ENCODE data around the gene GAL.
A peak's percentile ranks its signal among the peaks of the same experiment; 100 is the strongest.

GAL gene

DNA sequence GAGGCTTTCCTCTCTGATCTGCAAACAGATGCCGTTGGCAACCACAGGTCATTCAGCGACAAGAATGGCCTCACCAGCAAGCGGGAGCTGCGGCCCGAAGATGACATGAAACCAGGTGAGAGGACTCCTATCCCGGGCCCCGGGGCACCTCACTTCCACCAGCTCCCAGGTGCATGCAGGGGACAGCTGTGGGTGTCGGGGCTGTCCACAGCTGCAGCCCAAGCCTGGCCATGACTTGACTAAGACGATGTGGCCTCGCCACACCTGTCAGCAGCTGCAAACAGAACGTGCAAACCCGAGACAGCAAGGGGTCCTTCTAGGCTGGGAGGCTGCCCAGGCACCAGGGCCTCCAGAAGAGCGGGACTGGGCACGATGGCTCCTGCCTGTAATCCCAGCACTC lies 3.6 kb downstream of the GAL start:
- Histone ChIP-seq H3K4me1 (ENCODE audit: insufficient read depth, low read length, poor library complexity, severe bottlenecking) (peaks cover 10% of the 10 kb centered on the region), H3K9ac (ENCODE audit: low read depth, low read length, poor library complexity, severe bottlenecking) (no peak overlapping the region), H3K27me3 (ENCODE audit: insufficient read depth, low read length, poor library complexity, severe bottlenecking) (no peaks in the 10 kb centered on the region), H3K36me3 (ENCODE audit: insufficient read depth, low read length) (no peaks in the 10 kb centered on the region), H3F3A (ENCODE audit: low read depth) (no peaks in the 10 kb centered on the region), H3K4me2 (ENCODE audit: low read depth, low read length, poor library complexity, severe bottlenecking) (no peak overlapping the region), H3K4me3 (ENCODE audit: low read length, poor library complexity, severe bottlenecking) (no peak overlapping the region), H3K9me3 (ENCODE audit: insufficient read depth, low read depth, low read length) (no peaks in the 10 kb centered on the region), H3K79me2 (ENCODE audit: insufficient read depth, low read length) (no peaks in the 10 kb centered on the region), H3K9me2 (replicated peaks; ENCODE audit: low read depth, low read length) (no peaks in the 10 kb centered on the region), H4K20me1 (ENCODE audit: insufficient read depth, low read length, poor library complexity, severe bottlenecking) (no peaks in the 10 kb centered on the region), H2AFZ (ENCODE audit: low read length) (no peak overlapping the region)
- TF ChIP-seq EZH2phosphoT487 (IDR thresholded peaks at IDR 0.05; ENCODE audit: borderline replicate concordance): no peak
- TF ChIP-seq, protein P1, sequence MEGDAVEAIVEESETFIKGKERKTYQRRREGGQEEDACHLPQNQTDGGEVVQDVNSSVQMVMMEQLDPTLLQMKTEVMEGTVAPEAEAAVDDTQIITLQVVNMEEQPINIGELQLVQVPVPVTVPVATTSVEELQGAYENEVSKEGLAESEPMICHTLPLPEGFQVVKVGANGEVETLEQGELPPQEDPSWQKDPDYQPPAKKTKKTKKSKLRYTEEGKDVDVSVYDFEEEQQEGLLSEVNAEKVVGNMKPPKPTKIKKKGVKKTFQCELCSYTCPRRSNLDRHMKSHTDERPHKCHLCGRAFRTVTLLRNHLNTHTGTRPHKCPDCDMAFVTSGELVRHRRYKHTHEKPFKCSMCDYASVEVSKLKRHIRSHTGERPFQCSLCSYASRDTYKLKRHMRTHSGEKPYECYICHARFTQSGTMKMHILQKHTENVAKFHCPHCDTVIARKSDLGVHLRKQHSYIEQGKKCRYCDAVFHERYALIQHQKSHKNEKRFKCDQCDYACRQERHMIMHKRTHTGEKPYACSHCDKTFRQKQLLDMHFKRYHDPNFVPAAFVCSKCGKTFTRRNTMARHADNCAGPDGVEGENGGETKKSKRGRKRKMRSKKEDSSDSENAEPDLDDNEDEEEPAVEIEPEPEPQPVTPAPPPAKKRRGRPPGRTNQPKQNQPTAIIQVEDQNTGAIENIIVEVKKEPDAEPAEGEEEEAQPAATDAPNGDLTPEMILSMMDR (conservative IDR thresholded peaks at IDR 0.05; ENCODE audit: low read length): no peak

DNA sequence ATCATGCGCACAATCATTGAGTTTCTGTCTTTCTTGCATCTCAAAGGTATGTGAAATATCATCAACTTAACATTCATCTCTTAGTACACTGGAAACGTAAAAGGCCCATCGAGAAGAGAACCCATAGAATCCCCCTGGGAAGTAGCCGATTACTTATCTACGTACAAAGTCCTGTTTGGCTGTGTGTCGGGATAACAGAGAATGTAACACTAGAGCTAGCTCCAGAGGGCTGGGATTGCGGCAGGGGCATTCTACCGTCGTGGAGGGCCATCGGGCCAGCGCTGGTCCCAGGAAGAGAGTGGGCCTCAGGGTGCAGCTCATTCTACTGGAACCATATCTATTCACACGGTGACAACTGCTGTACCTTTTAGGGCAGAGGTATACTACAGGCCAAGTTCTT lies 4.5 kb downstream of the GAL start:
- Histone ChIP-seq H3K9me3 (ENCODE audit: insufficient read depth, low read depth, low read length) (no peaks in the 10 kb centered on the region), H3K4me3 (ENCODE audit: low read length, poor library complexity, severe bottlenecking) (no peak overlapping the region), H3K27me3 (ENCODE audit: insufficient read depth, low read length, poor library complexity, severe bottlenecking) (no peaks in the 10 kb centered on the region), H3F3A (ENCODE audit: low read depth) (no peaks in the 10 kb centered on the region), H4K20me1 (ENCODE audit: insufficient read depth, low read length, poor library complexity, severe bottlenecking) (no peaks in the 10 kb centered on the region), H2AFZ (ENCODE audit: low read length) (no peak overlapping the region), H3K9me2 (replicated peaks; ENCODE audit: low read depth, low read length) (no peaks in the 10 kb centered on the region), H3K4me2 (ENCODE audit: low read depth, low read length, poor library complexity, severe bottlenecking) (no peak overlapping the region), H3K79me2 (ENCODE audit: insufficient read depth, low read length) (no peaks in the 10 kb centered on the region), H3K4me1 (ENCODE audit: insufficient read depth, low read length, poor library complexity, severe bottlenecking) (peaks cover 10% of the 10 kb centered on the region), H3K36me3 (ENCODE audit: insufficient read depth, low read length) (no peaks in the 10 kb centered on the region), H3K9ac (ENCODE audit: low read depth, low read length, poor library complexity, severe bottlenecking) (no peak overlapping the region)
- TF ChIP-seq EZH2phosphoT487 (IDR thresholded peaks at IDR 0.05; ENCODE audit: borderline replicate concordance): no peak
- TF ChIP-seq, protein P1 (conservative IDR thresholded peaks at IDR 0.05; ENCODE audit: low read length): no peak

DNA sequence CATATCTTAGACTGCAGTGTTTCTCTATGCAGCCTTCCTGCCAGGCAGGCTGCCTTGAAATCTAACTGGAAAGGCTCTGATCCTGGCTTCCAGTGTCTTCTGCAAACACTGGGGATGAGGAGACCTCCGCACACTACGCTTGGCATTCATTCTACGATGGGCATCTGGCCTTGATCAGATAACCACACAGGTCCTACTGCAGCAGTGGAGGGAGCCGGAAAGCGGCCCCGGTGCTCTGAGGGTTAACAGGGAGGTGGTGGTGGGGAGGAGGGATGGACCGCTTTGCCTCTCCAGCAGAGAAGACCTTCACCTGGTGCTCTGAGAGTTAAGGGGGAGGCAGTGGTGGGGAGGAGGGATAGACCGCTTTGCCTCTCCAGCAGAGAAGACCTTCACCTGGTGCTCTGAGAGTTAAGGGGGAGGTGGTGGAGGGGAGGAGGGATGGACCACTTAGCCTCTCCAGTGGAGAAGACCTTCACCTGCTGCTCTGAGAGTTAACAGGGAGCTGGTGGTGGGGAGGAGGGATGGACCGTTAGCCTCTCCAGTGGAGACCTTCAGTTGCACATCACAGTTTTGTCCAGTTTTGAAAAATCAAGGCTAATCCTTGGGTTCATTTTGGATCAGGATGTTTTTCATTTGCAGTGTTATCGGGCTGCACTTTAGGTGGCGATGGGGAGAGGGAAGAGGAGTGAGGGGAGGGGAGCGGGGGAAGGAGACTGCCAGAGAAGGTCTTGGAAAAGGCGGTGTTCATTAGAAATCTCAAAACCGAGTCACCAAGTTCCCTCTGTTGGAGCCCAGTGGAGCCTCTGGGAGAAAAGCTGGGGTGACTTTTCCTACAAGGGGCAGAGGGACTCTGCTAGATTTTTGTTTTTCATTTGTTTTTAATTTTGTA lies 5.6 kb downstream of the GAL start:
- H3K4me3 ChIP-seq (ENCODE audit: low read length, poor library complexity, severe bottlenecking): no peak overlapping the region
- H2AFZ ChIP-seq (ENCODE audit: low read length): no peak overlapping the region
- H3K79me2 ChIP-seq (ENCODE audit: insufficient read depth, low read length): no peaks in the 10 kb centered on the region
- H3K9me3 ChIP-seq (ENCODE audit: insufficient read depth, low read depth, low read length): no peaks in the 10 kb centered on the region
- H3K9me2 ChIP-seq (replicated peaks; ENCODE audit: low read depth, low read length): no peaks in the 10 kb centered on the region
- no peak overlapping the region for H3K9ac ChIP-seq (ENCODE audit: low read depth, low read length, poor library complexity, severe bottlenecking)
- H3F3A ChIP-seq (ENCODE audit: low read depth): no peaks in the 10 kb centered on the region
- H3K36me3 ChIP-seq (ENCODE audit: insufficient read depth, low read length): no peaks in the 10 kb centered on the region
- H3K4me1 ChIP-seq (ENCODE audit: insufficient read depth, low read length, poor library complexity, severe bottlenecking): peaks cover 10% of the 10 kb centered on the region
- peak overlapping the region; percentile 25 for H3K4me2 ChIP-seq (ENCODE audit: low read depth, low read length, poor library complexity, severe bottlenecking)
- H4K20me1 ChIP-seq (ENCODE audit: insufficient read depth, low read length, poor library complexity, severe bottlenecking): no peaks in the 10 kb centered on the region
- no peaks in the 10 kb centered on the region for H3K27me3 ChIP-seq (ENCODE audit: insufficient read depth, low read length, poor library complexity, severe bottlenecking)
- TF ChIP-seq, protein P1 (conservative IDR thresholded peaks at IDR 0.05; ENCODE audit: low read length): no peak
- no peak for TF ChIP-seq EZH2phosphoT487 (IDR thresholded peaks at IDR 0.05; ENCODE audit: borderline replicate concordance)
